Neural progenitor cell (in vitro differentiated cells): ENCODE data around the gene MTA2. TPM values are rescaled to one million over a fixed set of nuclear protein-coding genes. Genes with fewer than 3 reads are reported as not detected.
A peak's percentile ranks its signal among the peaks of the same experiment; 100 is the strongest.

Experiments used
- DNase-seq: peaks from one replicate; pipeline ENCODE4 v3.0.0-alpha.2; 2016; ENCODE audit warnings: low spot score
- H2AFZ ChIP-seq: fragments of 200-600 bp; sonication (generic); replicated peaks from 2 replicates; pipeline ENCODE4 v1.6.1; 2016; ENCODE audit warnings: antibody characterized with exemption
- H3F3A ChIP-seq: fragments of 200-600 bp; sonication (generic); 2 replicates; pipeline ENCODE4 v1.6.1; 2016; ENCODE audit warnings: antibody characterized with exemption, low read depth
- H3K27ac ChIP-seq: fragments of 200-600 bp; sonication (generic); 2 replicates; pipeline ENCODE4 v1.5.1; 2016; ENCODE audit warnings: mild to moderate bottlenecking
- H3K27me3 ChIP-seq: fragments of 200-600 bp; sonication (generic); 2 replicates; pipeline ENCODE4 v1.6.1; 2016; ENCODE audit warnings: mild to moderate bottlenecking, moderate library complexity
- H3K36me3 ChIP-seq: fragments of 200-600 bp; sonication (generic); 2 replicates; pipeline ENCODE4 v1.5.1; 2016
- H3K4me1 ChIP-seq: fragments of 200-600 bp; sonication (generic); 2 replicates; pipeline ENCODE4 v1.6.1; 2016; ENCODE audit warnings: mixed run types
- H3K4me2 ChIP-seq: fragments of 200-600 bp; sonication (generic); 2 replicates; pipeline ENCODE4 v1.6.1; 2016
- H3K4me3 ChIP-seq: fragments of 200-600 bp; sonication (generic); 2 replicates; pipeline ENCODE4 v1.5.1; 2016
- H3K79me2 ChIP-seq: fragments of 200-600 bp; sonication (generic); 2 replicates; pipeline ENCODE4 v1.6.1; 2016; ENCODE audit warnings: low read depth
- H3K9ac ChIP-seq: fragments of 200-600 bp; sonication (generic); 2 replicates; pipeline ENCODE4 v1.6.1; 2016
- H3K9me3 ChIP-seq: fragments of 200-600 bp; sonication (generic); 2 replicates; pipeline ENCODE4 v1.5.1; 2016; ENCODE audit warnings: low read depth
- H4K20me1 ChIP-seq: fragments of 200-600 bp; sonication (generic); 2 replicates; pipeline ENCODE4 v1.6.1; 2016; ENCODE audit warnings: low read depth
- H3K27ac Mint-ChIP-seq: 3 replicates; pipeline ENCODE4 v1.8.0; 2021; ENCODE audit warnings: mixed read lengths
- H3K27me3 Mint-ChIP-seq: 2 replicates; pipeline ENCODE4 v1.8.0; 2022; ENCODE audit warnings: low read depth, mild to moderate bottlenecking, inconsistent platforms, moderate library complexity, mixed read lengths; ENCODE audit not compliant: insufficient read depth
- H3K36me3 Mint-ChIP-seq: 3 replicates; pipeline ENCODE4 v1.8.0; 2021; ENCODE audit warnings: mixed read lengths
- H3K4me1 Mint-ChIP-seq: 3 replicates; pipeline ENCODE4 v1.8.0; 2021; ENCODE audit warnings: mixed read lengths
- H3K4me3 Mint-ChIP-seq: 3 replicates; pipeline ENCODE4 v1.8.0; 2021; ENCODE audit warnings: mild to moderate bottlenecking, moderate library complexity, mixed read lengths
- H3K9me3 Mint-ChIP-seq: 3 replicates; pipeline ENCODE4 v1.8.0; 2020; ENCODE audit warnings: mixed read lengths
- CTCF ChIP-seq: fragments of 200-600 bp; sonication (generic); IDR thresholded peaks from 2 replicates; pipeline ENCODE4 v1.5.1; 2017; ENCODE audit warnings: antibody characterized with exemption, mild to moderate bottlenecking
- EZH2 ChIP-seq: fragments of 200-600 bp; sonication (generic); IDR thresholded peaks from 2 replicates; pipeline ENCODE4 v1.6.1; 2017; ENCODE audit warnings: antibody characterized with exemption, mild to moderate bottlenecking, moderate library complexity
- EZH2phosphoT487 ChIP-seq: fragments of 200-600 bp; sonication (generic); IDR thresholded peaks from 2 replicates; pipeline ENCODE4 v1.6.1; 2017; ENCODE audit warnings: antibody characterized with exemption
- total RNA-seq: library from RNA; depleted of rRNA; stranded (reverse); fragments of >200 nt; gene quantifications from 2 replicates; pipeline ENCODE4 v1.2.3, GENCODE V29; 2015; ENCODE audit warnings: low replicate concordance

MTA2 gene
- total RNA-seq, 1 donor from 2014 or later = 108 TPM

GRCh38 chr11:62603776-62604299 is 2.2 kb upstream of the MTA2 start:
- peaks cover 37% of the 10 kb centered on the region for H3K4me1 ChIP-seq
- peaks cover 6% of the 10 kb centered on the region for H3K27me3 Mint-ChIP-seq
- TF ChIP-seq CTCF = no peak
- no peak for TF ChIP-seq EZH2
- no peak for TF ChIP-seq EZH2phosphoT487
- no peaks in the 10 kb centered on the region for H3K9me3 Mint-ChIP-seq
- no peaks in the 10 kb centered on the region for H3K36me3 ChIP-seq
- H3K79me2 ChIP-seq = peaks cover 27% of the 10 kb centered on the region
- peaks cover 22% of the 10 kb centered on the region for H3K27me3 ChIP-seq
- peak overlapping the region; percentile 77 for H3K4me3 Mint-ChIP-seq
- H3K27ac Mint-ChIP-seq = no peak overlapping the region
- peaks cover 17% of the 10 kb centered on the region for H3K36me3 Mint-ChIP-seq
- H3K9me3 ChIP-seq = no peaks in the 10 kb centered on the region
- no peak overlapping the region for H2AFZ ChIP-seq
- H3K4me2 ChIP-seq = no peak overlapping the region
- H4K20me1 ChIP-seq = peaks cover 19% of the 10 kb centered on the region
- H3K9ac ChIP-seq = no peak overlapping the region
- no peak for DNase-seq
- no peak overlapping the region for H3K27ac ChIP-seq
- H3K4me1 Mint-ChIP-seq = peaks cover 56% of the 10 kb centered on the region
- H3F3A ChIP-seq = peaks cover 52% of the 10 kb centered on the region
- H3K4me3 ChIP-seq = no peak overlapping the region

- Mint-ChIP-seq H3K27me3 (peaks cover 6% of the 10 kb centered on the region), H3K27ac (no peak overlapping the region), H3K9me3 (no peaks in the 10 kb centered on the region), H3K36me3 (peaks cover 25% of the 10 kb centered on the region), H3K4me1 (peaks cover 60% of the 10 kb centered on the region), H3K4me3 (peak overlapping the region; percentile 77)
- H3K27ac ChIP-seq = no peak overlapping the region
- peaks cover 27% of the 10 kb centered on the region for H4K20me1 ChIP-seq
- no peak overlapping the region for H2AFZ ChIP-seq
- peaks cover 35% of the 10 kb centered on the region for H3K79me2 ChIP-seq
- peaks cover 22% of the 10 kb centered on the region for H3K27me3 ChIP-seq
- DNase-seq = no peak
- no peak for TF ChIP-seq CTCF
- TF ChIP-seq EZH2 = peak; percentile 61
- peak overlapping the region; percentile 84 for H3K4me2 ChIP-seq
- peaks cover 57% of the 10 kb centered on the region for H3F3A ChIP-seq
- H3K36me3 ChIP-seq = no peaks in the 10 kb centered on the region
- H3K4me3 ChIP-seq = peak overlapping the region; percentile 87
- no peak overlapping the region for H3K9ac ChIP-seq
- H3K9me3 ChIP-seq = no peaks in the 10 kb centered on the region
- H3K4me1 ChIP-seq = peaks cover 37% of the 10 kb centered on the region
Observed at GRCh38 chr11:62603072-62603408, 1.4 kb upstream of the MTA2 start.

GRCh38 chr11:62602141-62603071 is 741 bp upstream of the MTA2 start:
- H3K9ac ChIP-seq = no peak overlapping the region
- H3F3A ChIP-seq = peaks cover 57% of the 10 kb centered on the region
- H3K4me1 ChIP-seq = peaks cover 37% of the 10 kb centered on the region
- peak overlapping the region; percentile 84 for H3K4me2 ChIP-seq
- peaks cover 36% of the 10 kb centered on the region for H3K79me2 ChIP-seq
- no peaks in the 10 kb centered on the region for H3K36me3 ChIP-seq
- peaks cover 6% of the 10 kb centered on the region for H3K27me3 Mint-ChIP-seq
- peak overlapping the region; percentile 86 for H2AFZ ChIP-seq
- peak; percentile 5 for TF ChIP-seq CTCF
- peak; percentile 72 for TF ChIP-seq EZH2
- peak; percentile 28 for TF ChIP-seq EZH2phosphoT487
- H3K9me3 Mint-ChIP-seq = no peaks in the 10 kb centered on the region
- peak overlapping the region; percentile 87 for H3K4me3 ChIP-seq
- H3K36me3 Mint-ChIP-seq = peaks cover 27% of the 10 kb centered on the region
- no peak overlapping the region for H3K27ac ChIP-seq
- peak overlapping the region; percentile 99 for H3K4me3 Mint-ChIP-seq
- peaks cover 22% of the 10 kb centered on the region for H3K27me3 ChIP-seq
- peak overlapping the region; percentile 74 for H3K27ac Mint-ChIP-seq
- no peaks in the 10 kb centered on the region for H3K9me3 ChIP-seq
- peak; percentile 79 for DNase-seq
- H3K4me1 Mint-ChIP-seq = peaks cover 56% of the 10 kb centered on the region
- peaks cover 31% of the 10 kb centered on the region for H4K20me1 ChIP-seq
